GM10847 (cell line): ENCODE measurements around the gene MLST8.

Experiments
- POLR2A ChIP-seq: IDR thresholded peaks from 2 replicates; pipeline ENCODE4 v1.6.1; 2011; ENCODE audit not compliant: insufficient read length; ENCODE audit errors: extremely low read depth

Gene MLST8

DNA sequence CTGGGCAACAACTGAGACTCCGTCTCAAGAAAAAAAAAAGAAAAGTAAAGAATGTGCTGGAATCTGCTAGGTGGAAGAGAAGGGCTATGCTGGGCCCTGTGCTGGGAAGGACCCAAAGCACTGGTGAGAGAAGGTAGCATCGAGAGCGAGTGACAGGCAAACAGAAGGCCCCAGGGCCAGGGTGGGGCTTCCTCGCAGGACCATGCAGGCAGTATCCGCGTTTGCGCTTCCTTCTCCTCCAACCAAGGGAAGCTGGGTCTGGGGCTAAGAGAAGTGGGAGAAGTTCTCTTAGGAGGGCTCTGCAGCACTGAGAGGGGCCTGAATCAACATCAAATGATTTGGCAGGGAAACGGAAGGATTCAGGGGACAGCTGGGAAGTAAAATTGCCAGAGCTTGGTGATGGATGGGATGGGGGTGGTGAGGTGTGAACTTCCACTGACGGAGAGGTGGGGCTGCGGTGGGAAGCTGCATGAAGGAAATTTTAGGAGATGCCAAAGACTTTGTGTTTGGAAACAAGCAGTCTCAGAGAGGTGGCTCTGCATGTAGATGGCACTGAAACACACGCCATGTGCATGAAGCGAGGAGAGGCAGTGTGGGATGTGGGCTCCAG, 51.4 kb downstream of the MLST8 start:
- no peak for TF ChIP-seq POLR2A

DNA sequence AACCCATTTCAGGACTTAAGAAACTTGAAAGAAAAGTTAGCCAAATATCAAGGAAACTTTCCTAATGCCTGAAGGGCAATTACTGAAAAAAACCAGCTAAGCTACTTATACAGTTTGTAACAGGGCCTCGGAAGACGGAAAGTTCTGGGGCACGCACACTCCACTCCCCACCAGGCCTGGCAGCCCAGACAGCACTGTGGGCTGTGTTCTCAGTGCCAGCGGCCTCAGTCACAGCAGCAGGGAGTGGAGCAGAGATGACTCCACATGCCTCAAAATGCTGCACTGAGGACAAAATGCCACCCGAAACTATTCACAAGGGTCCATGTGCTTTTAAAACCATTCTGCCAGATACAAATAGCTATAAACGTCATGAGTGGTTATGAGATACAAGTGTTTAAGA, 52.5 kb downstream of the MLST8 start:
- TF ChIP-seq POLR2A = no peak
